Osteocyte (in vitro differentiated cells): ENCODE data around the gene ABHD1. TPM values are rescaled to one million over a fixed set of nuclear protein-coding genes. Genes with fewer than 3 reads are reported as not detected.
"Not testable (repeated sequence)": the region's sequence is repeated elsewhere in the genome, so short reads cannot be mapped to it uniquely, and the experiment has no call there.

ENCODE experiments used
- DNase-seq: peaks from one replicate; pipeline ENCODE4 v3.0.0; 2021; ENCODE audit warnings: mixed read lengths; ENCODE audit not compliant: unreplicated experiment; ENCODE audit errors: extremely low spot score
- H3K27ac Mint-ChIP-seq: one replicate; pipeline ENCODE4 v1.8.0; 2021; ENCODE audit warnings: mild to moderate bottlenecking, mixed read lengths; ENCODE audit not compliant: unreplicated experiment
- H3K27me3 Mint-ChIP-seq: one replicate; pipeline ENCODE4 v1.8.0; 2021; ENCODE audit warnings: mixed read lengths; ENCODE audit not compliant: unreplicated experiment
- H3K36me3 Mint-ChIP-seq: one replicate; pipeline ENCODE4 v1.8.0; 2021; ENCODE audit warnings: mixed read lengths; ENCODE audit not compliant: unreplicated experiment
- H3K4me1 Mint-ChIP-seq: one replicate; pipeline ENCODE4 v1.8.0; 2021; ENCODE audit warnings: mixed read lengths; ENCODE audit not compliant: unreplicated experiment
- H3K4me3 Mint-ChIP-seq: one replicate; pipeline ENCODE4 v1.8.0; 2021; ENCODE audit warnings: mild to moderate bottlenecking, moderate library complexity, mixed read lengths; ENCODE audit not compliant: unreplicated experiment
- H3K9me3 Mint-ChIP-seq: one replicate; pipeline ENCODE4 v1.8.0; 2021; ENCODE audit warnings: mixed read lengths; ENCODE audit not compliant: unreplicated experiment
- total RNA-seq: library from RNA; stranded (reverse); gene quantifications from 2 replicates; pipeline ENCODE4 v1.2.1, GENCODE V29; 2021
- TF ChIP-seq, protein P1 (sequence below): fragments of 200-600 bp; sonication (generic); IDR thresholded peaks from 2 replicates; pipeline ENCODE4 v1.5.0; 2021; ENCODE audit warnings: antibody characterized with exemption, mild to moderate bottlenecking, moderate library complexity

Gene ABHD1
- total RNA-seq, 1 donor from 2014 or later = 0.48 TPM

DNA sequence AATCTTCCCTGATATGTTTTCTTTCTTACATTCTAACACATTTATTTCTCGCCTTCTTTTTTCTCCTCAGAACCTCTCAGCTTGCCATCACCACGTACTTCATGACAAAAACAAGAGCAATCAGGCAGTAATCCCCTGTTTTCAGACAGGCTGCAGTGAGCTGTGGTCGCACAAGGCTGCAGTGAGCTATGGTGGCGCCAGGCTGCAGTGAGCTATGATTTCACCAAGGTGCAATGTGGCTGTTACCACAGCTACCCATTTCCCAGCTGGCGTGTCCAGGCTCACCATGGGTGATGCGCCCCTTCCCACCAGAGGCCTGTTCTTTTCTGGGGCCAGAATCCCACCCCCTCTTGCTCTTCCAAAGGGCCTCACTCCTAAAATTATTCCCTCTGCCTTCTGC lies 51.0 kb downstream of the ABHD1 start:
- no peaks in the 10 kb centered on the region for H3K36me3 Mint-ChIP-seq
- TF ChIP-seq, protein P1, sequence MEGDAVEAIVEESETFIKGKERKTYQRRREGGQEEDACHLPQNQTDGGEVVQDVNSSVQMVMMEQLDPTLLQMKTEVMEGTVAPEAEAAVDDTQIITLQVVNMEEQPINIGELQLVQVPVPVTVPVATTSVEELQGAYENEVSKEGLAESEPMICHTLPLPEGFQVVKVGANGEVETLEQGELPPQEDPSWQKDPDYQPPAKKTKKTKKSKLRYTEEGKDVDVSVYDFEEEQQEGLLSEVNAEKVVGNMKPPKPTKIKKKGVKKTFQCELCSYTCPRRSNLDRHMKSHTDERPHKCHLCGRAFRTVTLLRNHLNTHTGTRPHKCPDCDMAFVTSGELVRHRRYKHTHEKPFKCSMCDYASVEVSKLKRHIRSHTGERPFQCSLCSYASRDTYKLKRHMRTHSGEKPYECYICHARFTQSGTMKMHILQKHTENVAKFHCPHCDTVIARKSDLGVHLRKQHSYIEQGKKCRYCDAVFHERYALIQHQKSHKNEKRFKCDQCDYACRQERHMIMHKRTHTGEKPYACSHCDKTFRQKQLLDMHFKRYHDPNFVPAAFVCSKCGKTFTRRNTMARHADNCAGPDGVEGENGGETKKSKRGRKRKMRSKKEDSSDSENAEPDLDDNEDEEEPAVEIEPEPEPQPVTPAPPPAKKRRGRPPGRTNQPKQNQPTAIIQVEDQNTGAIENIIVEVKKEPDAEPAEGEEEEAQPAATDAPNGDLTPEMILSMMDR = no peak
- DNase-seq = no peak
- peaks cover 38% of the 10 kb centered on the region for H3K27me3 Mint-ChIP-seq
- H3K4me3 Mint-ChIP-seq = no peak overlapping the region
- no peaks in the 10 kb centered on the region for H3K9me3 Mint-ChIP-seq
- H3K4me1 Mint-ChIP-seq = peaks cover 2% of the 10 kb centered on the region
- no peak overlapping the region for H3K27ac Mint-ChIP-seq

DNA sequence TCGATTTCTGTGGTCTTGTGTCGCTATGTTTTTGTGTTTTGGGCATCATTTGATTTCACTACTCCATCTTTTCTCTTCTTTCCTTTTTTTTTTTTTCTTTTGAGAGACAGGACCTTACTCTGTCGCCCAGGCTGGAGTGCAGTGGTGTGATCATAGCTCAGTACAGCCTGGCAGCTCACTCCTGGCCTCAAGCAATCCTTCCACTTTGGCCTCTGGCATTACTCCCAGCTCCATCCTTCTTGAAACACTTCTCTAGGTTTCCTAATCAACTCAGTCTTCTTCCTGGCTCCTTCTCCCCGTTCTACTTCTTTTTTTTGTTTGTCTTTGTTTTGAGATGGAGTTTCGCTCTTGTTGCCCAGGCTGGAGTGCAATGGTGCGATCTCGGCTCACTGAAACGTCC lies 51.7 kb downstream of the ABHD1 start:
- peaks cover 35% of the 10 kb centered on the region for H3K27me3 Mint-ChIP-seq
- no peak for DNase-seq
- TF ChIP-seq, protein P1 = no peak
- no peaks in the 10 kb centered on the region for H3K4me1 Mint-ChIP-seq
- no peak overlapping the region for H3K4me3 Mint-ChIP-seq
- H3K36me3 Mint-ChIP-seq = no peaks in the 10 kb centered on the region
- H3K9me3 Mint-ChIP-seq = no peaks in the 10 kb centered on the region
- no peak overlapping the region for H3K27ac Mint-ChIP-seq

DNA sequence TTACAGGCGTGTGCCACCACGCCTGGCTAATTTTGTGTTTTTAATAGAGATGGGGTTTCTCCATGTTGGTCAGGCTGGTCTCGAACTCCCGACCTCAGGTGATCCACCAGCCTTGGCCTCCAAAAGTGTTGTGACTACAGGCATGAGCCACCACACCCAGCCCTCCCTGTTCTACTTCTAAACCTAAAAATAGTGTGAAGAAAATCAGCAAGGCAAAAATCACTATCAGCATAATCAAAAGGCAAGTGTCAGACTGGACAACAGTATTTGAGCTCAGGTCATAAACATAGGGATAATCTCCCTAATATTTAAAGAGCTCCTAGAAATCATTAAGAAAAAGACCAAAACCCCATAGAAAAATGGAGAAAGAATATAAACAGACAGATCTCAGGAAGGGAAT lies 52.2 kb downstream of the ABHD1 start:
- H3K9me3 Mint-ChIP-seq, H3K27ac Mint-ChIP-seq, DNase-seq, H3K4me3 Mint-ChIP-seq, H3K4me1 Mint-ChIP-seq, H3K36me3 Mint-ChIP-seq: not testable (repeated sequence)
- H3K27me3 Mint-ChIP-seq = peaks cover 30% of the 10 kb centered on the region

DNA sequence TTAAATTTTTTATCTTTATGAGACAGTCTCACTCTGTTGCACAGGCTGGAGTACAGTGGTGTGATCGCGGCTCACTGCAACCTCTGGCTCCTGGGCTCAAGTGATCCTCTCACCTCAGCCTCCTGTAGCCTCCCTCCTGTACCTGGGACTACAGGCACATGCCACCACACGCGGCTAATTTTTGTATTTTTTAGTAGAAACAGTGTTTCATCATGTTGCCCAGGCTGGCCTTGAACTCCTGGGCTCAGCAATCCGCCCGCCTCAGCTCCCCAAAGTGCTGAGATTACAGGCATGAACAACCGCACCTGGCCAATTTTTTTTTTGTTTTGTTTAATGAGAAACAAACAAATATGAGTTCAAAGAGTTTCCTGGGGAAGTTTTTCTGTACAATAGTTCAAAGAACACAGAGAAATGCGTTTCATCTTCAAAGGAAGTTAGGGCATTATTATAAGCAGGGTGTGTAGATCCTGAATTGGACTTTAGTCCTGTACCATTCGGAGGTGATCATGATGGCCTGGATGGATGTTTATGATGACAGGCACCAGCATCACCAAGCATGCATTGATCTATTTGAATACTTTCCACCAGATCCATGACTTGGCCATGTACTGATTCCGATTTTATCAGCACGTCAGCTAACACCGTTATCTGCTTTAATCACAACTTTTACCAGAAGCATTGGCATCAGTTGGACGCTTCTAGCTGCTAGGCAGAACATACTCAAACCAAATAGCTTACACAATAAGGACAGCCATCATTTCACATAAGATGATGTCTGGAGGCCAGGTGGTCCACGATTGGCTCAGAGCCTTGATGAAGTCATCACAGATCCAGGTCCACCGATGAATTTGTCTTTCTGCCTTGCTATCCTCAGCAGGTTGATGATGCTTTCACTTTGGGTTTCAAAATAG lies 54.1 kb downstream of the ABHD1 start:
- Mint-ChIP-seq H3K27me3 (peaks cover 19% of the 10 kb centered on the region), H3K4me1 (peaks cover 4% of the 10 kb centered on the region), H3K36me3 (no peaks in the 10 kb centered on the region), H3K27ac (no peak overlapping the region), H3K4me3 (no peak overlapping the region), H3K9me3 (no peaks in the 10 kb centered on the region)
- TF ChIP-seq, protein P1 = no peak
- DNase-seq = no peak

DNA sequence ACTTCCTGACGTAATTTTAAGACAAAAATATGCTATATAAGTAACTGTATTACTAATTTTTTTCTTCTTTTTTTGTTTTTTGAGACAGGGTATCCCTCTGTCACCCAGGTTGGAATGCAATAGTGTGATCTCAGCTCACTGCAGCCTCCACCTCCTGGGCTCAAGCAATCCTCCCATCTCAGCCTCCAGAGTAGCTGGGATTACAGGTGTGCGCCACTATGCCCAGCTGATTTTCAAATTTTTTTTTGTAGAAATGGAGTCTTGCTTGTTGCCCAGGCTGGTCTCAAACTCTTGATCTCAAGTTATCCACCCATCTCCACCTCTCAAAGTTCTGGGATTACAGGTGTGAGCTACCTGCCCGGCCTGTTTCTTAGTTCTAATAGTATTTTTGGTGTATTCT lies 54.9 kb downstream of the ABHD1 start:
- Mint-ChIP-seq H3K36me3 (no peaks in the 10 kb centered on the region), H3K4me1 (peaks cover 4% of the 10 kb centered on the region), H3K27me3 (peaks cover 19% of the 10 kb centered on the region), H3K4me3 (no peak overlapping the region), H3K9me3 (no peaks in the 10 kb centered on the region), H3K27ac (no peak overlapping the region)
- DNase-seq = no peak
- TF ChIP-seq, protein P1 = no peak
